ENCODE measurements around the gene AKAP13.
A peak's percentile ranks its signal among the peaks of the same experiment; 100 is the strongest.
"Not testable (repeated sequence)": the region's sequence is repeated elsewhere in the genome, so short reads cannot be mapped to it uniquely, and the experiment has no call there.

The AKAP13 gene

GRCh38 chr15:85479071-85479647, 98.8 kb downstream of the AKAP13 start:
- DNase-seq (ENCODE audit: extremely low read depth, low read depth) = no peak

GRCh38 chr15:85480923-85481322, 100.5 kb downstream of the AKAP13 start:
- DNase-seq (ENCODE audit: extremely low read depth, low read depth) = no peak
- no peak overlapping the region for H3K4me3 ChIP-seq (replicated peaks; ENCODE audit: low read depth, low read length)
- TF ChIP-seq, protein P1, sequence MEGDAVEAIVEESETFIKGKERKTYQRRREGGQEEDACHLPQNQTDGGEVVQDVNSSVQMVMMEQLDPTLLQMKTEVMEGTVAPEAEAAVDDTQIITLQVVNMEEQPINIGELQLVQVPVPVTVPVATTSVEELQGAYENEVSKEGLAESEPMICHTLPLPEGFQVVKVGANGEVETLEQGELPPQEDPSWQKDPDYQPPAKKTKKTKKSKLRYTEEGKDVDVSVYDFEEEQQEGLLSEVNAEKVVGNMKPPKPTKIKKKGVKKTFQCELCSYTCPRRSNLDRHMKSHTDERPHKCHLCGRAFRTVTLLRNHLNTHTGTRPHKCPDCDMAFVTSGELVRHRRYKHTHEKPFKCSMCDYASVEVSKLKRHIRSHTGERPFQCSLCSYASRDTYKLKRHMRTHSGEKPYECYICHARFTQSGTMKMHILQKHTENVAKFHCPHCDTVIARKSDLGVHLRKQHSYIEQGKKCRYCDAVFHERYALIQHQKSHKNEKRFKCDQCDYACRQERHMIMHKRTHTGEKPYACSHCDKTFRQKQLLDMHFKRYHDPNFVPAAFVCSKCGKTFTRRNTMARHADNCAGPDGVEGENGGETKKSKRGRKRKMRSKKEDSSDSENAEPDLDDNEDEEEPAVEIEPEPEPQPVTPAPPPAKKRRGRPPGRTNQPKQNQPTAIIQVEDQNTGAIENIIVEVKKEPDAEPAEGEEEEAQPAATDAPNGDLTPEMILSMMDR (IDR thresholded peaks at IDR 0.05; ENCODE audit: low read depth, low read length, missing control alignments) = no peak

More at GRCh38 chr15:85479071-85479647, 98.8 kb downstream of the AKAP13 start:
- TF ChIP-seq, protein P1 (IDR thresholded peaks at IDR 0.05; ENCODE audit: low read depth, low read length, missing control alignments) = no peak
- H3K4me3 ChIP-seq (replicated peaks; ENCODE audit: low read depth, low read length) = no peak overlapping the region

DNA sequence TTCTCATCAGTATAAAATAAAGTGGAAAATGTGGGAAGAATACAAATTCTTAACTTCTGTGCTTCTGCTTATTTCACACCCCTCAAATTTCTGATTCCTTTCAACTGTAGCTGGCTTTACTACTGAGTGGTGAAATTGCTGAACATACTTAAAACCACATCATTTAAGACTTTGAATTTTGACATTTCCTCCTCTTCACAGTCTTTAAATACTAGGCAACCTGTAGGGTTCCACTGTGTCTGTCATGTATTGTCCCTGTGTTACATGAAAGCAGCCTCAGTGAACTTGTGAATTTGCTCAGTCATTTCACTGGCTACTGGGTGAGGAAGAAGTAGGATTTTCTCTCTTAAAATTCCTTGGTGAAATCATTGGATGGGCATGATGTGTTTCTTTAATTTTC, 101.1 kb downstream of the AKAP13 start:
- H3K4me3 ChIP-seq (replicated peaks; ENCODE audit: low read depth, low read length); DNase-seq (ENCODE audit: extremely low read depth, low read depth): not testable (repeated sequence)

- DNase-seq (ENCODE audit: extremely low read depth, low read depth) = no peak
- no peak overlapping the region for H3K4me3 ChIP-seq (replicated peaks; ENCODE audit: low read depth, low read length)
- TF ChIP-seq, protein P1 (IDR thresholded peaks at IDR 0.05; ENCODE audit: low read depth, low read length, missing control alignments) = no peak
These were observed 102.5 kb downstream of the AKAP13 start for GRCh38 chr15:85482894-85483293.

DNA sequence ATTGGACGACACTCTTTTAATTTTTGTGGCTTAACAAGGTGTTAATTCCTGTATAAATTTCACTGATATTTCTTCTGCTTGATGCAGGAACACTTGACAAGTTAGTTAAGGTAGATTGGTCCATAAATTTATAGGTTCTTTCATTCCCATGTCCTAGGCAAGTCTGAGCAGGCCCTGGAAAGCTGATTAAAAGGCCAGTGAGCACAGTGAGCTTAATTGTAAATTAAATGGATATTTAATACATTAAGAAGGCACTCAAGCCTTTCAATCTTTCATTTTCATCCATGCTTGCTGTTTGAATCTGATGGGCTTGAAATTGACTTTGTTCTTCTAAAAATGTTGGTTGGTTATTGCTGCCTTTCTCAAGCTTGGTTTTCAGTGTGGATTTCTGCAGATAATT, 103.6 kb downstream of the AKAP13 start:
- DNase-seq (ENCODE audit: extremely low read depth, low read depth); H3K4me3 ChIP-seq (replicated peaks; ENCODE audit: low read depth, low read length): not testable (repeated sequence)

- DNase-seq (ENCODE audit: extremely low read depth, low read depth); H3K4me3 ChIP-seq (replicated peaks; ENCODE audit: low read depth, low read length): not testable (repeated sequence)
These were observed 104.5 kb downstream of the AKAP13 start for GRCh38 chr15:85484923-85485322.

DNA sequence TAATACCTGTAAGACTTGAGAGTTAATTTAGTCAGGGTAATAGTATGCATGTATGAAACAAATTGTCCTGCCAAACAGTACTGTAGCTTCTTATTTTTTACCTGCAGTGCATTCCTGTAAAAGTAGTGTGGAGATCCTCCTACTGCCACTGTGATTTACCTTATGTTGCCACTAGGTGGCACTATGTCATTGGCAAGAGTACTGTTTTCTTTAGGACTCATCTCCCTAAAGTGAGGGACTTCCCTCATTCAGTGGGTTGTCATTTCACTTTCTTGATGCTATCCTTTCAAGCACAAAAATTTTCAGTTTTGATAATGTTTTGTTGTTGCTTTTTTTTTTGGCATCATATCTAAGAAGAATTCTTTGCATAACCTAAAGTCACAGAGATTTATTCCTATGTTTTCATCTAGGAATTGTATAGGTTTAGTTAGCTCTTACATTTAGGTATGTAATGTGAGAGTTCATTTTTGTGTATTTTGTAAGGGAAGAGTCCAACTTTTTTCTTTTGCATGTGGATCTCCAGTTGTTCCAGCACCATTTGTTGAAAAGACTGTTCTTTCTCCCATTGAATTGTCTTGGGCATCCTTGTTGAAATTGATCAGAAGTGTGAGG, 105.7 kb downstream of the AKAP13 start:
- TF ChIP-seq, protein P1 (IDR thresholded peaks at IDR 0.05; ENCODE audit: low read depth, low read length, missing control alignments) = peak; percentile 66
- DNase-seq (ENCODE audit: extremely low read depth, low read depth) = peak; percentile 56
- H3K4me3 ChIP-seq (replicated peaks; ENCODE audit: low read depth, low read length) = no peak overlapping the region

- DNase-seq (ENCODE audit: extremely low read depth, low read depth); H3K4me3 ChIP-seq (replicated peaks; ENCODE audit: low read depth, low read length): not testable (repeated sequence)
These were observed 107.4 kb downstream of the AKAP13 start for GRCh38 chr15:85487796-85488195.

GRCh38 chr15:85488997-85489396, 108.6 kb downstream of the AKAP13 start:
- DNase-seq (ENCODE audit: extremely low read depth, low read depth) = no peak
- TF ChIP-seq, protein P1 (IDR thresholded peaks at IDR 0.05; ENCODE audit: low read depth, low read length, missing control alignments) = no peak
- no peak overlapping the region for H3K4me3 ChIP-seq (replicated peaks; ENCODE audit: low read depth, low read length)
